ENCODE results near the gene PRSS2. TPM values are rescaled to one million over a fixed set of nuclear protein-coding genes. Genes with fewer than 3 reads are reported as not detected.

PRSS2 gene
- total RNA-seq, 1 experiment from 2014 or later, result not detected

GRCh38 chr7:142805350-142806021, 34.7 kb downstream of the PRSS2 start:
- POLR2A ChIA-PET (ENCODE audit: low non-redundant PET), result no interaction called here
- CTCF ChIA-PET, result no interaction called here
- no peak overlapping the region for H3K27ac ChIP-seq (ENCODE audit: low read depth, low read length, poor library complexity, severe bottlenecking)
- H3K27me3 ChIP-seq (replicated peaks; ENCODE audit: insufficient read depth, low read depth, low read length, poor library complexity), result peaks cover 42% of the 10 kb centered on the region
- no peak overlapping the region for H3K4me3 ChIP-seq (ENCODE audit: low read depth, low read length, poor library complexity, severe bottlenecking)
- no peaks in the 10 kb centered on the region for H3K4me1 ChIP-seq (ENCODE audit: insufficient read depth, low read length, poor library complexity, severe bottlenecking)
- H3K36me3 ChIP-seq (ENCODE audit: insufficient read depth, low read length, poor library complexity, severe bottlenecking), result no peaks in the 10 kb centered on the region
- intact Hi-C loops (cut with micrococcal nuclease; ENCODE audit: unreplicated experiment), result no loop called here
- no peak for TF ChIP-seq CTCF (conservative IDR thresholded peaks at IDR 0.05; ENCODE audit: low read depth, low read length)
- no peak for TF ChIP-seq EZH2 (IDR thresholded peaks at IDR 0.05; ENCODE audit: borderline replicate concordance, low read depth, low read length, poor library complexity, severe bottlenecking)
- no TSS peak for BruUV-seq (replicated peaks)
- H3K9me3 ChIP-seq (ENCODE audit: low read depth, low read length, poor library complexity, severe bottlenecking), result no peaks in the 10 kb centered on the region
- no peak for DNase-seq (ENCODE audit: low spot score)

GRCh38 chr7:142806022-142806356, 35.2 kb downstream of the PRSS2 start:
- ChIA-PET CTCF (no interaction called here), POLR2A (ENCODE audit: low non-redundant PET) (no interaction called here)
- BruUV-seq (replicated peaks), result no TSS peak
- H3K4me3 ChIP-seq (ENCODE audit: low read depth, low read length, poor library complexity, severe bottlenecking), result no peak overlapping the region
- TF ChIP-seq EZH2 (IDR thresholded peaks at IDR 0.05; ENCODE audit: borderline replicate concordance, low read depth, low read length, poor library complexity, severe bottlenecking), result no peak
- no peak for TF ChIP-seq CTCF (conservative IDR thresholded peaks at IDR 0.05; ENCODE audit: low read depth, low read length)
- H3K27ac ChIP-seq (ENCODE audit: low read depth, low read length, poor library complexity, severe bottlenecking), result no peak overlapping the region
- H3K36me3 ChIP-seq (ENCODE audit: insufficient read depth, low read length, poor library complexity, severe bottlenecking), result no peaks in the 10 kb centered on the region
- H3K4me1 ChIP-seq (ENCODE audit: insufficient read depth, low read length, poor library complexity, severe bottlenecking), result no peaks in the 10 kb centered on the region
- no peaks in the 10 kb centered on the region for H3K9me3 ChIP-seq (ENCODE audit: low read depth, low read length, poor library complexity, severe bottlenecking)
- intact Hi-C loops (cut with micrococcal nuclease; ENCODE audit: unreplicated experiment), result no loop called here
- H3K27me3 ChIP-seq (replicated peaks; ENCODE audit: insufficient read depth, low read depth, low read length, poor library complexity), result peaks cover 40% of the 10 kb centered on the region
- DNase-seq (ENCODE audit: low spot score), result no peak

- Histone ChIP-seq H3K4me3 (ENCODE audit: low read depth, low read length, poor library complexity, severe bottlenecking) (no peak overlapping the region), H3K27me3 (replicated peaks; ENCODE audit: insufficient read depth, low read depth, low read length, poor library complexity) (peaks cover 39% of the 10 kb centered on the region), H3K4me1 (ENCODE audit: insufficient read depth, low read length, poor library complexity, severe bottlenecking) (no peaks in the 10 kb centered on the region), H3K27ac (ENCODE audit: low read depth, low read length, poor library complexity, severe bottlenecking) (no peak overlapping the region), H3K36me3 (ENCODE audit: insufficient read depth, low read length, poor library complexity, severe bottlenecking) (no peaks in the 10 kb centered on the region), H3K9me3 (ENCODE audit: low read depth, low read length, poor library complexity, severe bottlenecking) (no peaks in the 10 kb centered on the region)
- CTCF ChIA-PET, result no interaction called here
- TF ChIP-seq EZH2 (IDR thresholded peaks at IDR 0.05; ENCODE audit: borderline replicate concordance, low read depth, low read length, poor library complexity, severe bottlenecking) (no peak), CTCF (conservative IDR thresholded peaks at IDR 0.05; ENCODE audit: low read depth, low read length) (no peak)
- intact Hi-C loops (cut with micrococcal nuclease; ENCODE audit: unreplicated experiment), result no loop called here
- no peak for DNase-seq (ENCODE audit: low spot score)
- BruUV-seq (replicated peaks), result no TSS peak
- POLR2A ChIA-PET (ENCODE audit: low non-redundant PET), result no interaction called here
These were observed 36.2 kb downstream of the PRSS2 start for GRCh38 chr7:142806957-142807356.
